Gastroesophageal sphincter (tissue), 3 donors: ENCODE data around the gene WNT1.

Source experiments
- POLR2AphosphoS5 ChIP-seq: sonication (generic); formaldehyde crosslinking; IDR thresholded peaks from one replicate; pipeline ENCODE4 v1.6.1; 2017; ENCODE audit warnings: antibody characterized with exemption
- TF ChIP-seq, protein P1 (sequence below), 4 experiments: fragments of 200-600 bp in 2 of 4; fragments of 450-650 bp in 2 of 4; sonication (generic) in 1 of 4; IDR thresholded peaks; one replicate each; pipeline ENCODE4 v1.5.1; 2017 to 2019; ENCODE audit warnings: antibody characterized with exemption in 4 of 4, mild to moderate bottlenecking in 2 of 4, moderate library complexity in 2 of 4

DNA sequence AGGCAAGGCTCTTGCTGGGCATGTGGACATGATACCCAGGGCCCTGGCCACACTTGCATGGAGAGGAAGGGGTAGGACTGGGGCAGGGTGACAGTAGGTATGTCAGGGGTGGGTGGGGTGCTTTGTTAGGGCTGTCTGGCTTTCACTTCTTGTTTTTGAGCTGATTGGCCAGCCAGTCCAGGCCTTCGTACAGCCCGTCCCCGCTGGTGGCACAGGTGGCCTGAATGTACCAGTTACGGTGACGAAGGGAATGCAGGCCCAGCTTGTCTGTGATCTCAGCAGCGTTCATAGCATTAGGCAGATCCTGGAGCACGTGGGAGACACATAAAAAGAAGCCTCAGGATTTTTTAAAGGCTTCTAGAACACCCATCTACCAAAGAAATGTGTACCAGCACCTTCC lies 39.3 kb upstream of the WNT1 start:
- TF ChIP-seq, protein P1, sequence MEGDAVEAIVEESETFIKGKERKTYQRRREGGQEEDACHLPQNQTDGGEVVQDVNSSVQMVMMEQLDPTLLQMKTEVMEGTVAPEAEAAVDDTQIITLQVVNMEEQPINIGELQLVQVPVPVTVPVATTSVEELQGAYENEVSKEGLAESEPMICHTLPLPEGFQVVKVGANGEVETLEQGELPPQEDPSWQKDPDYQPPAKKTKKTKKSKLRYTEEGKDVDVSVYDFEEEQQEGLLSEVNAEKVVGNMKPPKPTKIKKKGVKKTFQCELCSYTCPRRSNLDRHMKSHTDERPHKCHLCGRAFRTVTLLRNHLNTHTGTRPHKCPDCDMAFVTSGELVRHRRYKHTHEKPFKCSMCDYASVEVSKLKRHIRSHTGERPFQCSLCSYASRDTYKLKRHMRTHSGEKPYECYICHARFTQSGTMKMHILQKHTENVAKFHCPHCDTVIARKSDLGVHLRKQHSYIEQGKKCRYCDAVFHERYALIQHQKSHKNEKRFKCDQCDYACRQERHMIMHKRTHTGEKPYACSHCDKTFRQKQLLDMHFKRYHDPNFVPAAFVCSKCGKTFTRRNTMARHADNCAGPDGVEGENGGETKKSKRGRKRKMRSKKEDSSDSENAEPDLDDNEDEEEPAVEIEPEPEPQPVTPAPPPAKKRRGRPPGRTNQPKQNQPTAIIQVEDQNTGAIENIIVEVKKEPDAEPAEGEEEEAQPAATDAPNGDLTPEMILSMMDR (IDR thresholded peaks at IDR 0.05), result no peak
- no peak for TF ChIP-seq POLR2AphosphoS5
